Ishikawa (cell line): Measurements from ENCODE around the gene RIPPLY2.

Source experiments
- CEBPB ChIP-seq: IDR thresholded peaks from 2 replicates; pipeline ENCODE4 v1.6.1; 2012
- MAX ChIP-seq: IDR thresholded peaks from 2 replicates; pipeline ENCODE4 v1.6.1; 2012
- RAD21 ChIP-seq: IDR thresholded peaks from 2 replicates; pipeline ENCODE4 v1.6.1; 2012; ENCODE audit warnings: low read depth
- TCF12 ChIP-seq: IDR thresholded peaks from 2 replicates; pipeline ENCODE4 v1.6.1; 2012; ENCODE audit warnings: low read depth

DNA sequence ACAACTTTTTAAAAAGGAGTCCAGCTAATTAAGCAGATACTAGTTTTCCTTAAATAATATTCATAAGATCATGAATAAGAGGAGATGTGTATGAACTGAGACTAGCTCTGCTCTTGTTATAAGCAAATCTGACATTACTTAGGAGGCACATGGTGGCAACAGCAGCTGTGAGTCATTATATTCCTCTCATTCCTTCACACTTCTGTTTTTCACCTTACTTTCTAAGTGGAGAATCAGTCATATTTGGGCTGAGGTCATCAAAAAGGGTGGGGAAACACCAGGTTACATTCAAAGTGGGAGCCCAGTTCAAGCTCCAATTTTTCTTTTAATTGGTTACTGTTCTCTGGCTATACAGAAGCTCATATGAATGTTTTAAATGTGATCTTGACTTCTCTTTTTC, 6.0 kb upstream of the RIPPLY2 start:
- no peak for TF ChIP-seq MAX
- TF ChIP-seq RAD21 = no peak
- no peak for TF ChIP-seq CEBPB
- TF ChIP-seq TCF12 = no peak
